A549 treated with AZD9567 at 1 μM for 4 hours (cell line): ENCODE measurements around the gene CNIH1. TPM values are rescaled to one million over a fixed set of nuclear protein-coding genes. Genes with fewer than 3 reads are reported as not detected.

ENCODE experiments used
- total RNA-seq: library from RNA; stranded (reverse); fragments of 200-300 nt; extraction: Qiagen RNA extraction; gene quantifications from 5 replicates; pipeline ENCODE4 v1.2.3, GENCODE V29; 2022; ENCODE audit not compliant: insufficient read depth

The CNIH1 gene
- total RNA-seq, result 246 to 384 TPM (median 263 TPM) in 5 replicates

GRCh38 chr14:54440873-54441868, at the start of gene CNIH1:
TSS of gene CNIH1 (minus strand) at chr14:54441374. CDS start at chr14:54441327, 47 bp downstream.

GRCh38 chr14:54488646-54489317, 47.6 kb upstream of the CNIH1 start, which contains the start of gene GMFB:
TSS of gene GMFB (minus strand) at chr14:54488980. CDS start at chr14:54488927, 53 bp downstream.

GRCh38 chr14:54396493-54397335, 44.5 kb downstream of the CNIH1 start, which contains the start of gene CDKN3:
TSS of gene CDKN3 (plus strand) at chr14:54397007. CDS start at chr14:54397069, 62 bp downstream.

Other genes with a start within 250 kb of the CNIH1 start
- gene CDKN3, start 44.4 kb downstream of the CNIH1 start, total RNA-seq, result 52.5 to 82.9 TPM (median 81.5 TPM) in 5 replicates
- gene GMFB, start 47.6 kb upstream of the CNIH1 start, total RNA-seq, result 31.2 to 50.5 TPM (median 43.5 TPM) in 5 replicates
- gene CGRRF1, start 68.5 kb upstream of the CNIH1 start, total RNA-seq, result 16.6 to 25.9 TPM (median 20.1 TPM) in 5 replicates
- 10.3 to 12.3 TPM (median 11.9 TPM) in 5 replicates for gene SAMD4A, start 125.8 kb upstream of the CNIH1 start, total RNA-seq